H54 (cell line): ENCODE measurements around the gene VAMP8.
A peak's percentile ranks its signal among the peaks of the same experiment; 100 is the strongest.
"Not testable (repeated sequence)": the region's sequence is repeated elsewhere in the genome, so short reads cannot be mapped to it uniquely, and the experiment has no call there.

Experiments used
- DNase-seq: peaks from one replicate; pipeline ENCODE4 v3.0.0; 2011; ENCODE audit warnings: low spot score, mixed read lengths; ENCODE audit not compliant: insufficient read length
- FAIRE-seq: peaks from 3 replicates; lab custom pipeline; 2011; peaks lifted over from hg19 to GRCh38; lab: Jason Lieb, UNC
- POLR2A ChIP-seq: IDR thresholded peaks from 2 replicates; pipeline ENCODE4 v1.6.1; 2011; ENCODE audit warnings: low read depth, mild to moderate bottlenecking, low read length

Gene VAMP8

GRCh38 chr2:85551698-85552678, 25.4 kb upstream of the VAMP8 start:
- TF ChIP-seq POLR2A: no peak
- FAIRE-seq (peak; percentile 71), DNase-seq (no peak)

- DNase-seq (no peak), FAIRE-seq (no peak)
- TF ChIP-seq POLR2A: no peak
Observed at GRCh38 chr2:85553184-85553583, 24.2 kb upstream of the VAMP8 start.

- TF ChIP-seq POLR2A: no peak
- FAIRE-seq: no peak
Observed at GRCh38 chr2:85554980-85555612, 22.3 kb upstream of the VAMP8 start.

GRCh38 chr2:85557130-85557529, 20.3 kb upstream of the VAMP8 start:
- FAIRE-seq (no peak), DNase-seq (no peak)
- TF ChIP-seq POLR2A: no peak

More at GRCh38 chr2:85554980-85555612, 22.3 kb upstream of the VAMP8 start:
- no peak for DNase-seq

- no peak for TF ChIP-seq POLR2A
- no peak for FAIRE-seq
- no peak for DNase-seq
Observed at GRCh38 chr2:85558160-85558559, 19.2 kb upstream of the VAMP8 start.

- not testable (repeated sequence) for DNase-seq, FAIRE-seq
Observed at GRCh38 chr2:85560403-85560726, 17.0 kb upstream of the VAMP8 start.

GRCh38 chr2:85560812-85561279, 16.5 kb upstream of the VAMP8 start:
- FAIRE-seq: no peak
- no peak for TF ChIP-seq POLR2A
- DNase-seq: no peak

GRCh38 chr2:85561280-85562212, 15.8 kb upstream of the VAMP8 start, which contains the start of gene GGCX:
Gene GGCX, minus strand, starts transcription at chr2:85561493. Its CDS starts 65 bp downstream, at chr2:85561428.
- peak; percentile 81 for DNase-seq
- TF ChIP-seq POLR2A: peak; percentile 88
- FAIRE-seq: peak; percentile 60

GRCh38 chr2:85564144-85564563, 13.2 kb upstream of the VAMP8 start:
- FAIRE-seq (no peak), DNase-seq (no peak)
- TF ChIP-seq POLR2A: no peak

- no peak for TF ChIP-seq POLR2A
- no peak for DNase-seq
- no peak for FAIRE-seq
Observed at GRCh38 chr2:85566265-85566664, 11.1 kb upstream of the VAMP8 start.

- DNase-seq (no peak), FAIRE-seq (no peak)
- TF ChIP-seq POLR2A: no peak
Observed at GRCh38 chr2:85575739-85576138, 1.6 kb upstream of the VAMP8 start.

- TF ChIP-seq POLR2A: no peak
- DNase-seq (no peak), FAIRE-seq (no peak)
Observed at GRCh38 chr2:85577063-85577385, 362 bp upstream of the VAMP8 start.
